ENCODE data around the gene ERICH4. TPM values are rescaled to one million over a fixed set of nuclear protein-coding genes. Genes with fewer than 3 reads are reported as not detected.

ERICH4 gene
- total and polyA plus RNA-seq, 2 of the 13 experiments (the other 11 are each of a cell fraction or from before 2014, with no cell fraction given) = 0.40 to 0.64 TPM

DNA sequence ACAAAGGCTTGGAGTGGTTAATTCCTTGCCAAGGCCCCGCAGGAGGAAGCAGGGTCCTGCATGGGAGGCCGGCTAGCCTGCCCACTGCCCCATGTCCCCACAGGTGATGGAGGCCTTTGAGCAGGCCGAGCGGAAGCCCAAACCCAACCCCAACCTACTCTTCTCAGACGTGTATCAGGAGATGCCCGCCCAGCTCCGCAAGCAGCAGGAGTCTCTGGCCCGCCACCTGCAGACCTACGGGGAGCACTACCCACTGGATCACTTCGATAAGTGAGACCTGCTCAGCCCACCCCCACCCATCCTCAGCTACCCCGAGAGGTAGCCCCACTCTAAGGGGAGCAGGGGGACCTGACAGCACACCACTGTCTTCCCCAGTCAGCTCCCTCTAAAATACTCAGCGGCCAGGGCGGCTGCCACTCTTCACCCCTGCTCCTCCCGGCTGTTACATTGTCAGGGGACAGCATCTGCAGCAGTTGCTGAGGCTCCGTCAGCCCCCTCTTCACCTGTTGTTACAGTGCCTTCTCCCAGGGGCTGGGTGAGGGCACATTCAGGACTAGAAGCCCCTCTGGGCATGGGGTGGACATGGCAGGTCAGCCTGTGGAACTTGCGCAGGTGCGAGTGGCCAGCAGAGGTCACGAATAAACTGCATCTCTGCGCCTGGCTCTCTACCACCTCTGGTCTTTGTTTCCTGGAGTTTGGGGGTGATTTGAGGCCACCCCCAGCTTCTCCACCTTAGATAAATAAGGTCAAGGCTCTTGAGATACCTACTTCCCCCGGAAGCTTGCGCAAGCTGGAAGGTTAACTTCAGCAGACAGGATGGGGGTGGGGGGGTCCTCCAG is 18.4 kb upstream of the ERICH4 start (continued):
- TF ChIP-seq, protein P1, sequence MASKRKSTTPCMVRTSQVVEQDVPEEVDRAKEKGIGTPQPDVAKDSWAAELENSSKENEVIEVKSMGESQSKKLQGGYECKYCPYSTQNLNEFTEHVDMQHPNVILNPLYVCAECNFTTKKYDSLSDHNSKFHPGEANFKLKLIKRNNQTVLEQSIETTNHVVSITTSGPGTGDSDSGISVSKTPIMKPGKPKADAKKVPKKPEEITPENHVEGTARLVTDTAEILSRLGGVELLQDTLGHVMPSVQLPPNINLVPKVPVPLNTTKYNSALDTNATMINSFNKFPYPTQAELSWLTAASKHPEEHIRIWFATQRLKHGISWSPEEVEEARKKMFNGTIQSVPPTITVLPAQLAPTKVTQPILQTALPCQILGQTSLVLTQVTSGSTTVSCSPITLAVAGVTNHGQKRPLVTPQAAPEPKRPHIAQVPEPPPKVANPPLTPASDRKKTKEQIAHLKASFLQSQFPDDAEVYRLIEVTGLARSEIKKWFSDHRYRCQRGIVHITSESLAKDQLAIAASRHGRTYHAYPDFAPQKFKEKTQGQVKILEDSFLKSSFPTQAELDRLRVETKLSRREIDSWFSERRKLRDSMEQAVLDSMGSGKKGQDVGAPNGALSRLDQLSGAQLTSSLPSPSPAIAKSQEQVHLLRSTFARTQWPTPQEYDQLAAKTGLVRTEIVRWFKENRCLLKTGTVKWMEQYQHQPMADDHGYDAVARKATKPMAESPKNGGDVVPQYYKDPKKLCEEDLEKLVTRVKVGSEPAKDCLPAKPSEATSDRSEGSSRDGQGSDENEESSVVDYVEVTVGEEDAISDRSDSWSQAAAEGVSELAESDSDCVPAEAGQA (IDR thresholded peaks at IDR 0.05; ENCODE audit: low read depth) = no peak
- TF ChIP-seq, protein P1 (CRISPR knock-in tag; IDR thresholded peaks at IDR 0.05; ENCODE audit: borderline replicate concordance) = no peak
- TF ChIP-seq ARID2 (CRISPR knock-in tag; IDR thresholded peaks at IDR 0.05; ENCODE audit: borderline replicate concordance) (no peak), TP53 (CRISPR knock-in tag; conservative IDR thresholded peaks at IDR 0.05) (no peak), ATF6 (CRISPR knock-in tag; conservative IDR thresholded peaks at IDR 0.05) (no peak), EP300 (IDR thresholded peaks at IDR 0.05; ENCODE audit: low read depth in 2 of 2, low read length in 2 of 2) (peak in 1 of 2 experiments; percentile 57; a peak in 2 of 4 replicates), EP300 (CRISPR knock-in tag; IDR thresholded peaks at IDR 0.05; ENCODE audit: borderline replicate concordance) (no peak), NR2F2 (IDR thresholded peaks at IDR 0.05; ENCODE audit: borderline replicate concordance, low read depth) (peak; percentile 27; the same call in 1 of the 2 replicates), KAT7 (CRISPR knock-in tag; IDR thresholded peaks at IDR 0.05; ENCODE audit: borderline replicate concordance) (no peak), MAFK (conservative IDR thresholded peaks at IDR 0.05 in 1 of 2, IDR thresholded peaks at IDR 0.05 in 1 of 2; ENCODE audit: low read length in 2 of 2) (no peak), IRX3 (CRISPR knock-in tag; IDR thresholded peaks at IDR 0.05; ENCODE audit: borderline replicate concordance, low read depth) (no peak), ZNF564 (CRISPR knock-in tag; IDR thresholded peaks at IDR 0.05) (no peak), ZNF484 (CRISPR knock-in tag; IDR thresholded peaks at IDR 0.05; ENCODE audit: borderline replicate concordance, low read depth) (no peak), ATF1 (CRISPR knock-in tag; IDR thresholded peaks at IDR 0.05) (no peak), MAFG (CRISPR knock-in tag; IDR thresholded peaks at IDR 0.05) (no peak), PCBP2 (optimal IDR thresholded peaks at IDR 0.05; ENCODE audit: low read depth, low read length, poor library complexity, severe bottlenecking) (no peak), ZNF292 (CRISPR knock-in tag; IDR thresholded peaks at IDR 0.05; ENCODE audit: borderline replicate concordance, low read depth) (no peak), CCDC6 (CRISPR knock-in tag; IDR thresholded peaks at IDR 0.05) (no peak)
- TF ChIP-seq, protein P2, sequence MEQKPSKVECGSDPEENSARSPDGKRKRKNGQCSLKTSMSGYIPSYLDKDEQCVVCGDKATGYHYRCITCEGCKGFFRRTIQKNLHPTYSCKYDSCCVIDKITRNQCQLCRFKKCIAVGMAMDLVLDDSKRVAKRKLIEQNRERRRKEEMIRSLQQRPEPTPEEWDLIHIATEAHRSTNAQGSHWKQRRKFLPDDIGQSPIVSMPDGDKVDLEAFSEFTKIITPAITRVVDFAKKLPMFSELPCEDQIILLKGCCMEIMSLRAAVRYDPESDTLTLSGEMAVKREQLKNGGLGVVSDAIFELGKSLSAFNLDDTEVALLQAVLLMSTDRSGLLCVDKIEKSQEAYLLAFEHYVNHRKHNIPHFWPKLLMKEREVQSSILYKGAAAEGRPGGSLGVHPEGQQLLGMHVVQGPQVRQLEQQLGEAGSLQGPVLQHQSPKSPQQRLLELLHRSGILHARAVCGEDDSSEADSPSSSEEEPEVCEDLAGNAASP (CRISPR knock-in tag; IDR thresholded peaks at IDR 0.05; ENCODE audit: borderline replicate concordance) = peak; percentile 91
- TF ChIP-seq, protein P3, sequence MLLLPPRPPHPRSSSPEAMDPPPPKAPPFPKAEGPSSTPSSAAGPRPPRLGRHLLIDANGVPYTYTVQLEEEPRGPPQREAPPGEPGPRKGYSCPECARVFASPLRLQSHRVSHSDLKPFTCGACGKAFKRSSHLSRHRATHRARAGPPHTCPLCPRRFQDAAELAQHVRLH (CRISPR knock-in tag; IDR thresholded peaks at IDR 0.05; ENCODE audit: borderline replicate concordance, low read depth) = no peak

Measured in HepG2 (cell line).